DLD1 (cell line): ENCODE data around the gene EIF6.

Source experiments
- in situ Hi-C: cut with HindIII; loops from 2 replicates; pipeline ENCODE4 v1.10.0; 2017; ENCODE audit warnings: low sequenced_read_pairs

Gene EIF6

DNA sequence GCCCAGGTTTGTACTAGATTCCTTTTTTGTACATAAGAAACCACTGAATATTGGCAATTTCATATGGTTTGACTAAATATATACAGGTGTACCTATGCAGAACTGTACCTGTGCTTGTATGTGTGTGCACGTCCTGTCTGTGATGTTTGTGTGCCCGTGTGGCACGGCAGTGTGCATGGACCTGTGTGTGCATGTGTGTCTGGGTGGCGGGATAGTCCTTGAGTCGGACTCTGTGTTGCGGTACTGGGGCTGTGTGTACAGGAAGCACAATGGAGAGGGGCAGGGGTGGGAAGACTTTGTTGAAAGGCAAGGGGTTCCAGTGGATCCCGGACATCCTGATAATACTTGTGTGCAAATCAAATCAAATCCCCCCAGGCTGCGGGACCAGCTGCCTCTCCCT, 11.1 kb upstream of the EIF6 start:
- in situ Hi-C loops, result no loop called here

DNA sequence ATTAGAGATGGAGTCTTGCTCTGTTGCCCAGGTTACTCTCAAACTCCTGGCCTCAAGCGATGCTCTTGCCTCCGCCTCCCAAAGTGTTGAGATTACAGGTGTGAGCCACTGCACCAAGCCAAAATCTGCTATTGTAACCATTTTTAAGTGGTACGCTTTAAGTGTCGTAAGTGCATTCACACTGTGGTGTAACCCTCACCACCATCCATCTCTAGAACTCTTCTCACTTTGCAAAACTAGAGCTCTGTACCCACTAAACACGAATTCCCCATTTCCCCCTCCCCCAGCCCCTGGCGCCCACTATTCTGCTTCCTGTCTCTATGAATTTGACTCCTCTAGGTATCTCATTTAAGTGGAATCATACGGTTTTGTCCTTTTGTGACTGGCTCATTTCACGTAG, 10.5 kb upstream of the EIF6 start:
- in situ Hi-C loops, result no loop called here

DNA sequence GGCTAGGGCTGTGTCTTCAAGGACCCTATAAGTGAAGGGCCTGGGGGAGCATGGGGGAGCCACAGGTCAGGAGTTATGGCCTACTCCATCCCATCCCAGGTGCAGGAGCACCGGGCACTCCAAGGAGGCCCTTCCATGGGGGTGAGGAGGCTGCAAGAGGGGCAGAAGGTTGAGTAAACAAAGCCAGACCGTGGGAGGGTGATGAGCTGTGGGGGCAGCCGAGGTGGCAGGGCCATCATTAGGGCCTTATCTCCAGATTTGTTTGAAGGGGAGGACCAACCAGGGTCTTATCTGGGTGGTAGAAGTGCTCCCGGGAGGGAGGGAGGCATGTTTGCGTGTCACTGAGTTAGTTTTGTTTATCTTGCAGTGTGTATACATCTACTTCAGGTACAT, 9.7 kb upstream of the EIF6 start:
- in situ Hi-C loops, result no loop called here

DNA sequence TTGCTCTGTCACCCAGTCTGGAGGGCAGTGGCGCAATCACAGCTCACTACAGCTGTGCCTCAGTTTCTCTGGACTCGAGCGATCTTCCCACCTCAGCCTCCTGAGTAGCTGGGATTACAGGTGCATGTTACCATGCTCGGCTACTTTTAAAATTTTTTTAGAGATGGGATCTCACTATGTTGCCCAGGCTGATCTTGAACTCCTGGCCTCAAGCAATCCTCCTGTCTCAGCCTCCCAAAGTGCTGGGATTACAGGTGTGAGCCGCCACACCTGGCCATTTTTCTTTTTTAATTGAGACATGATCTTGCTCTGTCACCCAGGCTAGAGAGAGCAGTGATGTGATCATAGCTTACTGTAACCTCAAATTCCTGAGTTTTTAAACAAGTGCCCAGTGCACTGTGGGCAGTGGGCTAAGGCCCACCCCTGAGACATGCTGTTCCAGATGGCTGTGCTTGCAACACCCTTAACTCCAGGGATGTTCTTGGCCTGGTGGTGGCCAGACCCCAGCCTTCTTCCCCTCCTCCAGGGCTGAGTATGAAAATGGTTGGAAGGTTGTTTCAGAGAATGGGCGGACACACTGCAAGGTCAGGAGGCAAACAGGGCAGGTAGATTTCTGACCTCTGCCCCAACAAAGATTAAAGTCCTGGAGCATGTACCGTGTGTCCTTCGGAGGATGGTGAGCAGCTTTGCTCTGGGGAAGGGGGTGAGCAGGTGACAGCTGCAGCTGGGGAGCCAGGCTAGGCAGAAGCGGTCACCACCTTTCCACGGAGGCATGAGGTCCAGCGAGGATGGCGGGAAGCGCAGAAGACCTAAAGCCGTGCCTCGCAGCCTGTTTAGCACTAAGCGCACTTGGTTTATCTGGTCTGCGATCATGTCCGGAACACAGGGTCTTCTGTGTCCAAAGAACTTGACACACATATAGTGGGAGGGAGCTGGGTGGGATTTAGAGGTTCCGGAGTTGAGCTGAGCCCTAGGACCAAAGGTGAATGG, 9.0 kb upstream of the EIF6 start:
- in situ Hi-C loops, result no loop called here

DNA sequence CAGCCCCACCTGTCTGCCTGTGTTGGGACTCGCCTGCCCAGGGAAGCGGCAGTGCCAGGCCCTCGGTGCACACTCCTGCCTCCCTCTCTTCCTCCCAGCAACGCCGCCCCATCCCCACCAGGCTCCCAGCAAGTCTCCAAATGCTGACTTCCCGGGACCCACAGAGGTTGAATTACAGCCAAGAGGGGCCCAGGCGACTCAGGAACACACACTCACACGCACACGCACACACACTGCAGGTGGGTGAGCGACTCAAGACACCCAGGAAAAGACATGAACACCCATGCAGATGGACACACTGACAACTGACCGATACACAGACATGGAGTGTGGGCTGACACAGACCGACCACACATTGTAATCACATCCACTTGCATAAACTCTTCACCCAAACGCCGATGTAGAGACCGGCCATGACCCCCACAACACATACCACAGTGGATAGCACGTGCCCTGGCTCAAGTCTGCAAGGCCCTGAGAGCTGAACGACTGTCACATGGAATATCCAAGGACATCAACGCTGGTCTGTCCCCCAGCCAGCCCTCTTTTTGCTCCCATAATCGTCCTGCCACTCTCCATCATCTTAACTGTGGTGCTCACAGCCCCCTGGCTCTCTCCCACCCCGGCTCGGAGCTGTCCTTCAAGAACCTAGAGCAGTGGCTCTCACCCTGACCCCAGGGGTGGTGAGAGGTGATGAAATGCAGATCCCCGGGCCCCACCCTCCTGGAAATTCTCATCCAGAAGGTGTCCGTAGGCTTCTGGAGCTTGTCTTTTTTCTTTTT, 8.1 kb upstream of the EIF6 start:
- in situ Hi-C loops, result no loop called here

DNA sequence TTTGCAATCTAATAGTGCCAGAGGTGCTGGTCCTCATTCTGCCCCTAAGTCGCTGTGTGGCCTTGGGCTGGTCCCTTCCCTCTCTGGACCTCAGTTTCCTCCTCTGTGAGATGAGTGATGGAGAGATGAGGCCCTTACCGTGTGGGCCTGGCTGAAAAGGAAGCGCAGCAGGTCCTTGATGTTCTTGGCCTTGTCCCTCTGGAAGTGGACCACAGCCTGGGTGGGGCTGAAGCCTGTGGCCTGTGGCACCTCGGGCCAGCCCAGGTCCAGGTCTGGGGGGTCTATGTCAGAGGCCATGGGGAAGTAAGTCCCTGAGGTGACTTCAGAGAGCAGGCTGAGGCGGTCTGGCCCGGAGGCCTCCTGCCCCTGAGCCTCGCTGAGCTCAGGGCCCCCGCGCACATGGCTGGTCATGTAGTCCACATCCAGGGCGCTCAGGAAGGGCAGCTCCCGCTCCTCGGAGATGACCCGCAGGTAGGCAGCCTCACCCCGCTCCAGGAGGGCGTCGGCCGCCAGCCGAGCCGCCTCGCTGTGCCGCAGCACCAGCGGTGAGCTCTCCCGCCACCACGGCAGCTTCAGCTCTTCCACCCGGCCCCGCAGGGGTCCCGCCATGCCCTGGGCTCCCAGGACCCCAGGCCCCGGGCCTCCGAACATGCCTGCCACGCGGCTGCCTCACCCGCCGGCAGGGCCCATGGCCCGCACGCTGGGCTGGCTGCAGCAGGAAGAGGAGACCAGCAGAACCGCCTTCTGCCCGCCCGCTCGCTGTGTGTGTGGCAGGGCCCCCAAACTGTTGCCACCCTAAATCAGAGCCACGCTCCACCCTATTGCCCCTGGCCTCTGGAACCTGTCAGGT, 7.3 kb upstream of the EIF6 start, which contains the start of gene FAM83C:
Gene FAM83C, minus strand, starts transcription at position 772 of the 850 bp plus-strand sequence. Its CDS starts 121 bp downstream, at position 651.
- in situ Hi-C loops, result no loop called here

DNA sequence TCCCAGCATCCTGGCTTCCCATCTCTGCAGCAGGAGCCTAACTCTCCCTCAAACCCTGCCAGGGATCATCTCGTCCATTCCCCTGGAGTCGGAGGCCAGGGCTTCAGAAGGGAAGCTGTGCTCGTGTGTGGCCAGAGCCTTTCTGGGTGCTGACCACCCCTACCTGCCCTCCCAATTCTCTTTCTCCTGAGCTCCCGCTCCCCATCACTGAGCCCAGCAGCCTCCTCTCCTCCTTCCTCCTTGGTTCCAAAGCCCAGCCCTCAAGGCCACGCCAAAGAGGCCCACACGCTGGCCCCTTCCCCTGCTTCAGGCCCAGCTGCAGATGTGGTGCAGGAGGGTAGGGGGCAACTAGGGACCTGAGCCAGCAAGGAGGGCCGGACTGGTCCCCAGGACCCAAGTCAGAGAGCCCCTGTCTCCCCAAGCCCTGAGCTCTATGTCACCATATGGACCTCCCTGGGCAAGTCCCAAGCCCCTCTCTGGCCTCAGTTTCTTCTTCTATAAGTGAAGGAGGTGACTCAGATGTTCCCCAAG, 6.4 kb upstream of the EIF6 start:
- in situ Hi-C loops, result no loop called here

DNA sequence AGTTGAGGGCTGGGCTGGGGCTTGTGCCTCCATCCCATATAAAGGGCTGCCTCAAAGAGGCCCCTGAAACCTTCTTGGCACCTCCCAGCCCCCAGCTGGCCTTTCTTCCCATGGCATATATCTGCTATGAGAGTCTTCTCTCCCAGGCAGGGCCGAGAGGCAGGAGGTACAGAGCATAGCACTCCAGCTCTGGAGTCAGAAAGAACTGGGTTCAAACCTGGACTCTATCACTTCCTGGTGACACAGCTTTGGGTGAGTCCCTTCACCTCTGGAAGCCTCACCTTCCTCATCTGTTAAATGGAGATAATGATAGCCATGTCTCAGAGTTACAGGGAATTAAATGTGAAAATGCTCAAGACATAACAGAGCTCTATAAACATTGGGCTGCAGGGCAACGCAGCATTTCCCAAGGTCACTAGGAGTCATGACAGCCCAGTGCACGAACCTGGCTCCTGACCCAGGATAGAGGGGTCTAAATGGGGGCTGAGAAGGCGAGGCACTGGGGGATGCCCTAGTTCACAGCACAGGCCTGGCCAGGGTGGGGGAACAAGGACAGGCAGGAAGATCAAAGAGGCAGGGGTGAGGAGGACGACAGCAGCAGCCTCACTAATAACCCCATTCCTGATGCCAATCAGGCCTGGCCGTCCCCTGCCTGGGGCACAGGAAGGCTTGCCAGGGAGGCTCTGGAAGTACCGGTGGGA, 5.8 kb upstream of the EIF6 start:
- in situ Hi-C loops, result no loop called here

DNA sequence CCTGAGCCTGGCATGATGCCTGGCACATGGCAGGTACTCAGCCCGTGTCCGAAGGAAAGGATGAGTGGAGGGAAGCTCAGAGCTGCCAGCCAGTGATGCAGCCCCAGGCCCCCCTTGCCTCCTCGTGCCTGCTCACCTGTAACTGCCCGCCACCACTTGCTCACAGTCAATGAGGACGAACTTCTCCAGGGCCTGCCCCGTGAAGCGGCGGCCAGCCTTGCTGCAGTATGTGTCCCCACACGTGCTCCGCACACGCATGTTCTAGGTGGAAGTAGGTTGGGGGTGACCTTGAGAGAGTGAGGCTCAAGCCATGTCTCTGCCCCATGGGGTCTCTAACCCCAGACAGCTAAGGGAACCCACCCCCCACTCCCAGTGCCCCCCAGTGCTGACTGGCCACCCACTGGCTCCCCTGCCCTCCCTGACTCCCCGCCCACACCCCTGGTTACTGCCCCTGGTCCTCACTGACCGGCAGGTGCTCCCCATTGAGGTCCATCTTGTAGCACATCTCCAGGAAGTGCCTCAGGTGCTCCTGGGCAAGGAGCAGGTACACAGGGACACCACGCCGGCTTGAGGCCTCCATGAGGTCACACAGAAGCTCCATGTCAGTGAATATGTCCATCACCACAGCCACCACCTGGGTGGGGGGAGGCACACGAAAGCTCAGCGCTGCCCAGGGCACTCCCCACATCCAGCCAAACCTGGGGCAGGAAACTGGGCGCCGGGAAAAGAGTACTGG, 3.9 kb upstream of the EIF6 start:
- in situ Hi-C loops, result no loop called here

DNA sequence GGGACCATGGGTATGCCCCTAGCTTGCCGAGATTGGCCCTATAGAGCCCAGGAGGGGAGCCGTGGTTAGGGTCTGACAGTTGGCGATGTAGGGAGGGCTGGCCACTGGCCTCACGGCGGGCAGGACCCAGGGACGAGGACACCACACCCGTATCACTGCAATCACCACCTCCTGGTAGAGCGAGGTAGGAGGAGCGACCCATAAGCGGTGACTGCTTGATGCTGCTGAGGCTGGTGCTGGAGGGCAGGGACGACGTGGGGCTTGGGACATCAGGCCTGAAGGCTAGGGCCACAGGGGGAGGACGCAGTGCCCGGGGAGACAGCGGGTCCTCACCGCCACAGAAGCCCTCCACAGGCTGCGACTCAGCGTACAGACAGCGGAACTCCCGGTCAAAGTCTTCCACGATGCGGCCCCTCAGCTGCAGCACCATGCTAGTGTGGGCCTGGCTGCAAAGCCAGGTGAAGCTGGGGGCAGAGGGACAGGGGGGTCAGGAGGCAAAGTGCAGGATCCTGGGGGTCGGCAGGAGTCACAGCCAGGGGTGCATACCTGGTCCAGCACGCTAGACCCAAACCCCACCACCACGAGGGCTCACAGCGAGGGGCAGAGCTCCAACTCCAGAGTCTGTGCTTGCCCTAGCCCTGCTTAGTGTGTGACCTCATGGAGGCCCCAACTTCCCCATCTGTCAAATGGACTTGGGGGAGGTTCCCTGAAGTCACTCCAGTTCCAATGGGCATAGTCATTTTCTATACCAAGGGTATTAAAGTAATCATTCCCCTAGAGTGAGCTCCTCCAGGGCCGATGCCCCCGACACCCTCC, 3.1 kb upstream of the EIF6 start:
- in situ Hi-C loops, result no loop called here

DNA sequence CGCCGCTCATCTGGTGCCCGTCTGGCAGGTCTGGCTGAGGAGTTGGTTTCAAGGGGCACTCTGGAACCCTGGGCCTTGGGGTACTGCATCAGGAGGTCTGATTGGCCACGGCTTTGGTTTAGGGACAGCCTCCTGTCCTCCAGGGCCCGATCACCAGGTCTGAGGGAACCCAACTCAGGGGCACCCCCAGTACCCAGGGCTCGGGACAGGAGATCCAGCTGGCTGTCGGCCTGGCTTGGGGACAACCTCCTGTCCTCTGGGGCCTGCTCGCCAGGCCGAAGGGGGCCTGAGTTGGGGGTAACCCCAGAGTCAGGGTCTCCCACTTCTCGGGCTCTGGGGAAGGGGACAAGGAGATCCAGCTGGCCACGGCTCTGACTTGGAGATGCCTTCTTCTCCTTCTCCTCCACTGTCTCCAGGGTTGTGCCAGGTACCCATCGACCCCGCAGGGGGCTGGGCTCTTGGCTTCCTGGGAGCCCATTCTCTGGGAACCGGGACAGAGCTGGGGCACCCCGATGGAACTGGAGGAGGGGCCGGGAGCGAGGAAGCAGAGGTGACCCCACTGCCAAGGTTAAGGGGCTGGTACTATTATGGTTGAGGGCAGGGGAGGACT, 2.4 kb upstream of the EIF6 start:
- in situ Hi-C loops, result no loop called here

DNA sequence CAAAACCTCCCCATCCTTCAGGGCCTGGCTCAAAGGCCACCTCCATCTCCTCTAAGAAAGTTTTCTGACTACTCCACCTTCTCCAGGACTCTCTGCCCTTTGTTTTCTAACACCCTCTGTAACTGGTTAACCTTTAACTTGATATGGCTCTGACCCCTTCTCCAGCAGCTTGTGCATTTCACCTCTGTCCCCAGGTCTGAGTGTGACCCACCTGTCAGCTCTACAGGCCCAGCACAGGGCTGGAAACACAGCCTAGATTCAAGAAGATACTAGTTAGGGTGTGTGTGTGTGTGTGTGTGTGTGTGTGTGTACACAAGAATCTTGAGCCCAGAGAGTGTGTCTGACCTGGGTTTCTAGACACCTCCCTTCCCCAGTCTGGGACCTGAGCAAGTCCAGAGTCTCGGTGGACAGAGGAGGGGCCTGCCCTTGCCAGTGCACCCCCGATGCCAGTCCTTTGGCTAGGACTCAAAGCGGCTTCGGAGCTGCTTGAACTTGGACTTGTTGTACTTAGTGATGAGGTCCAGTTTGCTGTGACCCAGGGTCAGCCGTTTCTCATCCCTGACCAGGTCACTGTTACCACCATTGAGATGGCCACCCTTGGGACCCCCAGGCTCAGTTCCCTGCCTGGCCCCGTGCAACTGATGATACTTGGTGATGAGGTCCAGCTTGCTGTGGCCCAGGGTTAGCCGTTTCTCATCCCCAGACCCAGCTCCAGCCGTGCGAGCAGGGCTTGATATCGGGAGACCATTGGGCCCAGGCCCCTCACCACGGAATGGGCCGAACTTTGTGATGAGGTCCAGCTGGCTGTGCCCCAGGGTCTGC, 1.7 kb upstream of the EIF6 start:
- in situ Hi-C loops, result no loop called here

DNA sequence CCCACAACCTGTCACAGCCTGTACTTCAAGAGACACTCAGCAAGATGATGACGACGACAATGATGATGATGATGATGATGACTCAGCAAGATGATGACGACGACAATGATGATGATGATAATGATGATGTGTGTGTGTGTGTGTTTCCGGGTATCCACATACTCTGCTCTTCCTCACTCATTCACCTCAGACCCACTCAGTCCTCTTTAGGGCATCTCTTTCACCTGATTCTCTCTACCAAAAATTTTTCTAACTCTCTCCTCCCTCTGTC, 1.2 kb upstream of the EIF6 start:
- in situ Hi-C loops, result no loop called here

DNA sequence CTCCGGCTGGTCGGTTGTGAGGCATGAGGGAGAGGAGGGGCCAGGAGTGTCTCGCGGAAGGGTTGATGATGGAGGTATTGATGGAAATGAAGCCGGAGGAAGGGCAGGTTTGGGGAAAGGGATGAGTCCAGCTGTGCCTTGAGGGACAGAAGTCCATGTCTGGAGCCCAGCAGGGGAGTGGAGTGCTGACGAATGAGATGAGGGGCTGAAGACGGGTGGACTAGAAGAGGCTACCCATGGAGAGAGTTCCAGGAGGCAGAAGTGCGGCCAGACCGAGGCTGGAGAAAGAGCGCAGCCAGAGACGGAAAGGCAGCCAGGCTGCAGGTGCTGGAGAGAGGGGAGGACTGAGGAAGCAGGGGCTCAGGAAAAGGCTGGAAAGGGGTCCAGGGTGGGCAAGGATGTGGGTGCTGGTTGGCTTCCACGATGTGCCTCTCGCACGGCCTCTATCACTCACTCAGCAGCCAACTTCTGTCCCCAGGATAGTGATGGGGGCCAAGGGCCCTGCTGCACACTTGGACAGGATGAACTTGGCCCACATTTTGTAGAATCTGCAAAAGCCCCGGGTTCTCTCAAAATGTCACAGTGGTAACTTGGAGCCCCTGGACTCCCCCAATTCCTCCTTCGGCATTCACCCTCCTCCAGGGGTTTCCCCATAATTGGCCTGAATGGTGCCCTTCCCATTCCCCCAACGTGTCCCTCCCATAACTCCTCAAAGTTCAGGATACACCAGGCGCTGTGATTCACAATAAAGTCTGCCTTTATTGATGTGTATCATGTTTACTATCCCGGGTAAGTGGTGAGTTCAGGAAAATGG, 627 bp upstream of the EIF6 start:
- in situ Hi-C loops, result no loop called here

DNA sequence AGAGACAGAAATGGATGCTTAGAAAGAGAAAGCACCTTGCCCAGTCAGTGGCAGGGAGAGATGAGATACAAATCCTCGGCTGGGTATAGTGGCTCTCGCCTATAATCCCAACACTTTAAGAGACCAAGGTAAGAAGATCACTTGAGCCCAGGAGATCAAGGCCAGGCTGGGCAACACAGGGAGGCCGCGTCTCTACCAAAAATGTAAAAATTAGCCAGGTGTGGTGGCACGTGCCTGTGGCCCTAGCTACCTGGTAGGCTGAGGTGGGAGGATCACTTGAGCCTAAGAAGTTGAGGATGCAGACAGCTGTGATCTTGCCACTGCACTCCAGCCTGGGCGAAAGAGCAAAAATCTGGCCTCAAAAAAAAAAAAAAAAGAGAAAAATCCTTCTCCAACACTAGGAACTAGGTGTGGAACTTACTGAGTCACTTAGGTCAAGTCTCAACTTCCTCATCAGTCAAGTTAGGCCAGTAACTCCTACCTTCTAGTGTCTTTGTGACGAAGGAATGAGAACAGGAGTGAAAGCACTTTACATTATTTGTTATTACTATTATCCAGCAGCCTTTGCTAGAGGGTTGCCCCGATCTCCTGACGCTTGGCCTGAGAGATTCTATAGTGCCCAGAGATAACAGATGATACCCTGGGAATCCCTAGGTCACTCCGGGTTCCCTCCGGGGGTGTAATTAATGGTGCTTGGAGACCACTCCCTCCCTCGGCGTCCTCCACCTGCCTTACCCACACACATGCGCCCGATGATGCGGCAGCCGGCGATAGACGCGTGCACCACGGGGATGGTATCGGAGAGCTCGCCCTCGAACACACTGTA, 918 bp downstream of the EIF6 start:
- in situ Hi-C loops, result no loop called here
